Adipocyte (in vitro differentiated cells): Measurements from ENCODE around the gene TTC27.

Experiments
- DNase-seq: peaks from one replicate; pipeline ENCODE4 v3.0.0-alpha.2; 2015; ENCODE audit warnings: low read depth
- H3K27me3 ChIP-seq: replicated peaks from 2 replicates; pipeline ENCODE4 v1.7.0; 2013; ENCODE audit warnings: mild to moderate bottlenecking, low read length, moderate library complexity; ENCODE audit not compliant: control insufficient read depth, insufficient read depth
- H3K36me3 ChIP-seq: 2 replicates; pipeline ENCODE4 v1.7.0; 2013; ENCODE audit warnings: low read length, mild to moderate bottlenecking, moderate library complexity; ENCODE audit not compliant: control insufficient read depth, insufficient read depth, severe bottlenecking
- H3K4me1 ChIP-seq: 2 replicates; pipeline ENCODE4 v1.7.0; 2013; ENCODE audit warnings: mild to moderate bottlenecking, low read length, moderate library complexity; ENCODE audit not compliant: control insufficient read depth, insufficient read depth
- H3K4me3 ChIP-seq: 2 replicates; pipeline ENCODE4 v1.7.0; 2013; ENCODE audit warnings: mild to moderate bottlenecking, low read length, moderate library complexity
- H3K9ac ChIP-seq: 2 replicates; pipeline ENCODE4 v1.7.0; 2013; ENCODE audit warnings: mild to moderate bottlenecking, low read length, moderate library complexity
- H3K9me3 ChIP-seq: 2 replicates; pipeline ENCODE4 v1.7.0; 2013; ENCODE audit warnings: mild to moderate bottlenecking, low read length, moderate library complexity; ENCODE audit not compliant: control insufficient read depth

The TTC27 gene

DNA sequence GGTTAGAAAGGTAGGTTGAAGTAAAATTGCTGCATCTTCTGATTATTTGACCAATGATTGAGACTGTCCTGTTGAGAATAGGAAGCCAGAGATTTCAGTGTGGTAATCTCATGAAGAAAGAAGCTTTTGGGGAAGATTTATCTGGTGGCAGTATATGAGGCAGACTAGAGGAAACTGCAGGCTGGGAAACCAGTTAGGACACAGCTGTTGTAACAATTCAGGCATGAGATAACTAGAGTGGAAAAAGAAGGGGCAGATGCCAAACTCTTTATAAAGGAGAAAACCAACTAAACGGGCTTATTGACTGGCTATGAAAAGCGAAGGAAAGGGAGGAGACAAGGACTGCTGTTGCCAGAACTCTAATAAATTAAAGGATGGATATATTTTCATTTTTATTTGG lies 155.6 kb downstream of the TTC27 start:
- Histone ChIP-seq H3K4me1 (peaks cover 7% of the 10 kb centered on the region), H3K4me3 (no peak overlapping the region), H3K9ac (no peak overlapping the region), H3K36me3 (peaks cover 11% of the 10 kb centered on the region), H3K27me3 (no peaks in the 10 kb centered on the region), H3K9me3 (peaks cover 9% of the 10 kb centered on the region)
- no peak for DNase-seq

DNA sequence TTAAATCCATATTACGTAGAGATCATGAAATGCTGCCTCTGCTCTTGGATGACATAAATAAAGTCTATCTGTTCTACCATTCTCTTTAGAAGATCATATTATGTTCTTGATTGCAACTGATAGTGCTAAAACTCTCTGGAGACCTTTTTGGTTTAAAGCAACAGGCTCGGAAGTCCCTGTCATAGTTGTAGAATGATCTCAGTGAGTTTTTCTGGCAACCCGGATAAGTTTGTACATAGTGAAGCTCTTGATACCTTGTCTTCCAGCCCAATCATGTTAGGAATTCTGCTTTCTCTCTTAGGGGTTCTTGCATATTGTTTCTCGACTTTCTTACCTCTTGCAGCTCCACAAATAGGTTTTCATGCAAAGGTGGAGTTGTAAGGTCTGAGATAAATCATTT lies 156.1 kb downstream of the TTC27 start:
- H3K27me3 ChIP-seq, result no peaks in the 10 kb centered on the region
- no peak overlapping the region for H3K4me3 ChIP-seq
- H3K4me1 ChIP-seq, result peaks cover 7% of the 10 kb centered on the region
- H3K36me3 ChIP-seq, result peaks cover 8% of the 10 kb centered on the region
- DNase-seq, result no peak
- peaks cover 9% of the 10 kb centered on the region for H3K9me3 ChIP-seq
- no peak overlapping the region for H3K9ac ChIP-seq

DNA sequence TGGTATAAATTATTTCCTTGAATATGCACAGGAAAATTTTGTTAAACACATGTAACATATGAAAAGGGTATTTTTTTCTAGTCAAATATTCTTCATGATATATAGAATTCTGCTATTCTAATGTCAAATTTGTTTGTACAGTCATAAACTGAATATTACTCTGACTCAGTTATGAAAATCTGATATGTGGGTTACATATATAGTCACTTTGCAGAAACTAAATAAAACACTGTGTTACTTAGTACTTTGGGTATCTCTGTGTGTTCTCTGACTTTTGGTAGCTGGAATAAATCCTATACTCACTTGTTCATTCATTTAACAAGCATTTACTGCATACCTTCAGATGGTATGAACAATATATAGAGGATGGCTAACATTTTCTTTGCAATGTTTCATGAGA lies 159.4 kb downstream of the TTC27 start:
- no peaks in the 10 kb centered on the region for H3K27me3 ChIP-seq
- no peak overlapping the region for H3K4me3 ChIP-seq
- no peak for DNase-seq
- H3K36me3 ChIP-seq, result peaks cover 3% of the 10 kb centered on the region
- H3K9me3 ChIP-seq, result peaks cover 3% of the 10 kb centered on the region
- H3K9ac ChIP-seq, result no peak overlapping the region
- H3K4me1 ChIP-seq, result peaks cover 9% of the 10 kb centered on the region

DNA sequence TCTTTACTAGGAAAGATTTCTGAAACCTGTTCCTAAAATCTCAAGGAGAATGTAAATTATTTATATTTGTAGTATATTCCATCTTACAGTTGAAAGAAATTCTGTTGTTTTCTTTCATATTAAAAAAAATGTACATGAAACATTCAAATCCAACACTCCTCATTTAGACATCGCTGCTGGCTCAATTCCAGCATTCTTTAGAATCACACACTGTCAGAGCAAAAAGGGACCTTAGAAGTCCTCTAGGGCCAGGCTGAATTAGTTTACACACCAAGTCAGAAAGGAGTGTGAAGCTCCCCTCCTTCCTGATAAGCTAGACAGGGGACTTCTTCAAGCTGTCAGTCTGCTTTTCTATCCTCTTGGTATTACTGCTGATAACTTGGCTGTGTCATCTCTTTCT lies 160.3 kb downstream of the TTC27 start:
- H3K27me3 ChIP-seq, result no peaks in the 10 kb centered on the region

DNA sequence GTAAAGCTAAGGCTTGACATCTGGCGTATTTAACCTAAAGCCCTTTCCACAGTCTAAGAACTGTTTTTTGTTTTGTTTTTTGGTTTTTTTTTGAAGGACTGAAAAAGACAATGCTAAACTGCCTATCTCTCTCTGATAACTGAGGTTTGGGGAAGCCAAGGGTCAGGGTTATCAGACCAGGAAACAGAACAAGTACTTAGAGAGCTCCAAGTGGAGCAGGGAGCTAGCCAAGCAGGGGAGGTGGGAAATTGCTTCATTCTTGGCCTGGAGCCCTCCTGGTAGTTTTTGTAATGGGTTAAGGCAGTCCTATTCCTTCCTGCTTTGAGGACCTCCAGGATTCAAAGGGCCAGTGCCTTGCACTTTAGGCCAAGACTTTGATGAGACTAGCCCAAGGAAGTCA lies 164.6 kb downstream of the TTC27 start:
- H3K4me1 ChIP-seq, result peaks cover 8% of the 10 kb centered on the region
- H3K9me3 ChIP-seq, result no peaks in the 10 kb centered on the region
- no peak overlapping the region for H3K9ac ChIP-seq
- no peak overlapping the region for H3K4me3 ChIP-seq
- H3K36me3 ChIP-seq, result no peaks in the 10 kb centered on the region
- H3K27me3 ChIP-seq, result no peaks in the 10 kb centered on the region
- DNase-seq, result no peak

More for the DNA sequence above, 160.3 kb downstream of the TTC27 start:
- Histone ChIP-seq H3K4me3 (no peak overlapping the region), H3K9ac (no peak overlapping the region), H3K36me3 (peaks cover 3% of the 10 kb centered on the region), H3K4me1 (peaks cover 15% of the 10 kb centered on the region), H3K9me3 (peaks cover 3% of the 10 kb centered on the region)
- no peak for DNase-seq

DNA sequence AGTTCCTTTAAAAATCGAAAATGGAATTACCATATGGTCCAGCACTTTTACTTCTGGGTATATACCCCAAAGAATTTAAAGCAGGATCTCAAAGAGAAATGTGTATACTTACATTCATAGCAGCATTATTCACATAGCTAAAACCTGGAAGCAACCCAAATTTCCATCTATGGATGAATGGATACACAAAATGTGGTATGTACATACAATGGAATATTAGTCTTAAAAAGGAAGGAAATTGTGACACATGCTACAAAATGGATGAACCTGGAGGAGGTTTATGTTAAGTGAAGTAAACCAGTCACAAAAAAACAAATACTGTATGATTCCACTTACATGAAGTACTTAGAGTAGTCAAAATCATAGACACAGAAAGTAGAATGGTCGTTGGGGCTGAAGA lies 171.0 kb downstream of the TTC27 start:
- H3K9ac ChIP-seq, result no peak overlapping the region
- no peaks in the 10 kb centered on the region for H3K4me1 ChIP-seq
- peaks cover 3% of the 10 kb centered on the region for H3K36me3 ChIP-seq
- no peaks in the 10 kb centered on the region for H3K9me3 ChIP-seq
- no peaks in the 10 kb centered on the region for H3K27me3 ChIP-seq
- no peak for DNase-seq
- no peak overlapping the region for H3K4me3 ChIP-seq

DNA sequence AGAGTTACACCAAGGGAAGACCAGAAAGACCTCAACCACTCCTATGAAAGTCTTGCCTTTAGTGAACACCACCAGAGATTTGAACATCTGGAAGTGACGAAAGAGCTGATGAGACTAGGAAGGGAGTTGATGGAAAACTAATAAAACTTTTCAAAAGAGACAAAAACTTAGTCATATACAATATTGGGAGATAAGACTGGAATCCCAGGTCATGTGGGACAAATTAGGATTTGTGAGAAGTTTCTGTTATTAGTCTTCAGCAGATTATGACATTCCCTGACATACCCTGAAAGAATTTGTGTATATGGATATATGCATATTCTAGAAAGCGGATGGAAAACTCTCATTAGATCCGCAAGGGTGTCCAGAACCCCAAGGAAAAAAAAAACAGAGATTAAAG lies 173.9 kb downstream of the TTC27 start:
- Histone ChIP-seq H3K9me3 (no peaks in the 10 kb centered on the region), H3K9ac (no peak overlapping the region), H3K4me1 (no peaks in the 10 kb centered on the region), H3K27me3 (no peaks in the 10 kb centered on the region), H3K4me3 (no peak overlapping the region), H3K36me3 (peaks cover 3% of the 10 kb centered on the region)
- DNase-seq, result no peak

DNA sequence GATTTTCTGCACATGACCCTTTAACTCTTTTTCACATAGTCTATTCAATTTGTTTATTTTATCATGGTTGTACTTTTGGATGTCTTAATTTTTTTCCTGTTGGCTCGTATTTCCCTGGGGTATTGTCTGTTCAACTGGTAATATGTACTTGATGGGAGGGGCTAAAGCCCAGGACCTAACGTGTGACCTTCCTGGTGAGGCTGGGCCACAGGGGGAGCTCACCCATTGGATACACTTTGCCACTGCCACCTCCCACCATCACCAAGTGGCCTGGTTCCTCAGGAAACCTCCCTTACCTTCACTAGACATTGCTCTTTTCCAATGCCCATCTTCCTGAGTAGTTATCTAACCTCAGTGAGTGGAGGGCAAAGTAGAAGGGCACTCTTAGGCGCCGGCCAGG lies 175.0 kb downstream of the TTC27 start:
- DNase-seq, result no peak
- no peak overlapping the region for H3K9ac ChIP-seq
- H3K36me3 ChIP-seq, result peaks cover 3% of the 10 kb centered on the region
- H3K4me3 ChIP-seq, result no peak overlapping the region
- no peaks in the 10 kb centered on the region for H3K4me1 ChIP-seq
- no peaks in the 10 kb centered on the region for H3K9me3 ChIP-seq
- H3K27me3 ChIP-seq, result no peaks in the 10 kb centered on the region

DNA sequence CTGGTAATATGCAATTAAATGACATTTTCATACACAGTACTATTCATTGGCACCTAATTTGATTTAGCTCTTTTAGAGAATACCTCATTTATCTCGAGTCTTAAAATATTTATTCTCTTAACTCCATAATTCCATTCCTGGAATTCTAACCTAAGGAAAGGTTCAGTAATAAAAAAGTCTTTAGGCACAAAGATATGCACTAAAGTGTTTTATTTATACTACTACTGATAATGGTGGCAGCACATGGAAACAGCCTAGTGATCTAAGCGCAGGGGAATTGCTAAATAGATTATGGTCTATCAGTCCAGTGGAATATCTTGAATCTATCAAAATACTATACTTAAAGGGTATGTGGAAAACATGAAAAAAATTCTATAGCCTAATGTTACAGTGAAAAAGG lies 176.4 kb downstream of the TTC27 start:
- no peak overlapping the region for H3K4me3 ChIP-seq
- H3K27me3 ChIP-seq, result no peaks in the 10 kb centered on the region
- no peak for DNase-seq
- H3K9ac ChIP-seq, result no peak overlapping the region
- no peaks in the 10 kb centered on the region for H3K9me3 ChIP-seq
- no peaks in the 10 kb centered on the region for H3K4me1 ChIP-seq
- H3K36me3 ChIP-seq, result peaks cover 3% of the 10 kb centered on the region

DNA sequence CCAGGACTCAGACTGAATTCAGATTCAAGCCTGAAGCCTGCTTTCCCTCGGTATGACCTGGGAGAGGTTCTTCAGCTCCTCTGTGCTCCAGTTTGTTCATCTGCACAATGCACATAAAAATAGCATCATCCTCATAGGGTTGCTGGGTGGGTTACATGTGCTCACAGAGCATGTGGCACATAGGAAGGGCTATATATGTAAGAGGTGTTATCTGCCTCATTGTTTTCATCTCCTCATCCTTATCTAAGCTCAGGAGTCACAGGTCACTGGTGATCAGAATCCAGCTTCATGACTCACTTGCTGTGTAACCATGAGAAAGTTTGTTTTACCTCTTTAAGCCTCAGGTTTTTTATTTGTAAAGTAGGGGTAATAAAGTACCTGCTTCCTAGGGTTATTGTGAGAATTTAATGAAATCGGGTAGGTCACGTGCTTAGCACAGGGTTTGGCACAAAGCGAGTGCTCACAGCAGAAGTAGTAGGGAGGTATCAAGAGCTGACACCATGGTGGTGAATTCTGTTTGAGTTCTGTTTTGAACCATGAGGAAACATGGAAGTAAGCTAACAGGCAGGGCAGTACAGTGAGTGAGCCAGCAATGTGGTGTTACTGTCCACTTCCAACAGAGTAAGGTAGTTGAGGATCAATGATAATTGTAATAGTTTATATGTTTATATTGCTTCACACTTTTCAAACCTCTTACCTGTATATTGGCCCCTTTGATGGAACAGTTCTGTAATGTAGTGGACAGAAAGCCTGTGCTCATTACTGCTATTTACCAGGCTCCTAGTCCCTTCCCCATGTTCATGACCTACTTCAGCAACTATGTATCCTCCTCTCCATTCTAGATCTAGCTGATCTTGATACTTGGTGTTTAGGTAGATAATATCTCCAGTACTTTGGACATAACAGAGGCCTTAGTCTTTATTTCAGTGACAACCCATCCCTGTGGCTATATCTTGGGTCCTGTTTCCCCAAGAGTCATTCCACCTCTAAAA lies 177.6 kb downstream of the TTC27 start:
- Histone ChIP-seq H3K27me3 (no peaks in the 10 kb centered on the region), H3K9ac (no peak overlapping the region), H3K4me3 (no peak overlapping the region), H3K36me3 (peaks cover 3% of the 10 kb centered on the region), H3K9me3 (no peaks in the 10 kb centered on the region), H3K4me1 (peaks cover under 1% of the 10 kb centered on the region)
- DNase-seq, result no peak

DNA sequence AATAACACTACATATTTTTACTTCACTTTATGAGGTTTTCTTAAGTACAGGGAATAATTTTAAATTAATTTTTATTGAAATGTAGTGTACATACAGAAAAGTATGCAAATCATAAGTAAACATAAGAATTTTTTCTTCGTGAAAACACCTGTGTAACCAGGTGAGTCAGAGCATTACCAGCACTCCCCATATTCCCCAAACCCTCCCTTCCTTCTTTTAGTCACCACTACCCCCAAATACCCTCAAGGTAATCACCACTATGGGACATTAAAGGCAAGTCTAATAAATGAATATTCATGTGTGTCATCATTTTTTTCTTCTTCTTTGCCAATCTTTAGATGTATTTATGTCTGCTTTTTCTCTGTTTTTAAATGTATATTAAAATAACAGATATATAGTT lies 179.0 kb downstream of the TTC27 start:
- Histone ChIP-seq H3K9ac (no peak overlapping the region), H3K27me3 (no peaks in the 10 kb centered on the region), H3K36me3 (peaks cover 3% of the 10 kb centered on the region), H3K9me3 (no peaks in the 10 kb centered on the region), H3K4me1 (peaks cover 10% of the 10 kb centered on the region), H3K4me3 (no peak overlapping the region)
- DNase-seq, result no peak
